IPS-18c (cell line): Measurements from ENCODE around the gene TFR2.

Experiments
- H3K4me3 ChIP-seq: 2 replicates; pipeline ENCODE4 v1.7.0; 2013; ENCODE audit warnings: low read depth, mild to moderate bottlenecking, low read length, moderate library complexity; ENCODE audit not compliant: insufficient read depth
- H3K9me3 ChIP-seq: one replicate; pipeline ENCODE4 v1.6.1; 2013; ENCODE audit warnings: mild to moderate bottlenecking, low read length, moderate library complexity; ENCODE audit not compliant: control insufficient read depth, insufficient read depth

The TFR2 gene

GRCh38 chr7:100680576-100681271, 39.4 kb upstream of the TFR2 start:
- H3K9me3 ChIP-seq: peaks cover 2% of the 10 kb centered on the region

GRCh38 chr7:100679927-100680575, 38.7 kb upstream of the TFR2 start:
- peaks cover 2% of the 10 kb centered on the region for H3K9me3 ChIP-seq
- H3K4me3 ChIP-seq: no peak overlapping the region

More at GRCh38 chr7:100680576-100681271, 39.4 kb upstream of the TFR2 start:
- no peak overlapping the region for H3K4me3 ChIP-seq

- Histone ChIP-seq H3K9me3 (peaks cover 2% of the 10 kb centered on the region), H3K4me3 (no peak overlapping the region)
These were observed 38.0 kb upstream of the TFR2 start for GRCh38 chr7:100679129-100679926.

- no peak overlapping the region for H3K4me3 ChIP-seq
- peaks cover 2% of the 10 kb centered on the region for H3K9me3 ChIP-seq
These were observed 37.1 kb upstream of the TFR2 start for GRCh38 chr7:100678291-100678984.

GRCh38 chr7:100677308-100678267, 36.2 kb upstream of the TFR2 start:
- Histone ChIP-seq H3K9me3 (peaks cover 2% of the 10 kb centered on the region), H3K4me3 (no peak overlapping the region)

GRCh38 chr7:100676501-100677306, 35.4 kb upstream of the TFR2 start:
- peak overlapping the region; percentile 28; the same call in 1 of the 2 replicates for H3K4me3 ChIP-seq

GRCh38 chr7:100675581-100676350, 34.4 kb upstream of the TFR2 start:
- H3K4me3 ChIP-seq: peak overlapping the region; percentile 60

More at GRCh38 chr7:100676501-100677306, 35.4 kb upstream of the TFR2 start:
- H3K9me3 ChIP-seq: peaks cover 2% of the 10 kb centered on the region

GRCh38 chr7:100675105-100675451, 33.7 kb upstream of the TFR2 start:
- peak overlapping the region; percentile 77 for H3K4me3 ChIP-seq
- H3K9me3 ChIP-seq: no peaks in the 10 kb centered on the region

More at GRCh38 chr7:100675581-100676350, 34.4 kb upstream of the TFR2 start:
- peaks cover under 1% of the 10 kb centered on the region for H3K9me3 ChIP-seq

- Histone ChIP-seq H3K9me3 (no peaks in the 10 kb centered on the region), H3K4me3 (peak overlapping the region; percentile 77)
These were observed 33.2 kb upstream of the TFR2 start for GRCh38 chr7:100674411-100675104.

GRCh38 chr7:100673942-100674410, 32.6 kb upstream of the TFR2 start:
- no peaks in the 10 kb centered on the region for H3K9me3 ChIP-seq

GRCh38 chr7:100673302-100673941, 32.1 kb upstream of the TFR2 start, which contains the start of gene GNB2:
Gene GNB2 (plus strand): TSS chr7:100673740. CDS start chr7:100676266, 2,526 bp downstream.
- peak within 1 kb of the TSS; percentile 77 for H3K4me3 ChIP-seq
- H3K9me3 ChIP-seq: no peaks in the 10 kb centered on the region

More at GRCh38 chr7:100673942-100674410, 32.6 kb upstream of the TFR2 start:
- H3K4me3 ChIP-seq: peak overlapping the region; percentile 77

GRCh38 chr7:100671353-100672327, 30.3 kb upstream of the TFR2 start:
- H3K4me3 ChIP-seq: no peak overlapping the region
- no peaks in the 10 kb centered on the region for H3K9me3 ChIP-seq

- no peak overlapping the region for H3K4me3 ChIP-seq
These were observed 28.7 kb upstream of the TFR2 start for GRCh38 chr7:100670074-100670473.

More at GRCh38 chr7:100670074-100670473, 28.7 kb upstream of the TFR2 start:
- H3K9me3 ChIP-seq: no peaks in the 10 kb centered on the region
